ENCODE results near the gene ZFP28. TPM values are rescaled to one million over a fixed set of nuclear protein-coding genes. Genes with fewer than 3 reads are reported as not detected.
A peak's percentile ranks its signal among the peaks of the same experiment; 100 is the strongest.

ZFP28 gene
- total and polyA plus RNA-seq, 2 donors (not counting 3 experiments of a cell fraction or from before 2014, with no cell fraction given), result 1.8 to 5.4 TPM

- H2AFZ ChIP-seq (ENCODE audit: low read depth, low read length), result peak overlapping the region; percentile 96
- no peaks in the 10 kb centered on the region for H3K79me2 ChIP-seq (ENCODE audit: control insufficient read depth, insufficient read depth, low read length)
- peak overlapping the region; percentile 48 for H3K4me2 ChIP-seq (ENCODE audit: insufficient read depth, low read length)
- peak overlapping the region; percentile 36 to 84 (median 73) for H3K4me3 ChIP-seq (replicated peaks in 1 of 3; ENCODE audit: insufficient read depth in 1 of 3, low read depth in 1 of 3, low read length in 3 of 3)
- ChIA-PET CTCF (no interaction called here), POLR2A (no interaction called here)
- peaks cover 7% of the 10 kb centered on the region for H3K9me3 ChIP-seq (replicated peaks; ENCODE audit: control insufficient read depth, insufficient read depth, low read length)
- peak overlapping the region; percentile 44 for H3K9ac ChIP-seq (replicated peaks; ENCODE audit: extremely low read depth, insufficient read depth, low read length)
- intact Hi-C loops (cut with micrococcal nuclease) (loop anchor here (1.0 to 10.0 kb wide), 5 partner anchors 28 to 414 kb away; partner anchors contain the start of genes ZFP28, ZNF583 and ZNF71), dilution Hi-C loops (cut with MboI; ENCODE audit: extremely low pct_ligation_motif_present, low sequenced_read_pairs) (no loop called here)
- DNase-seq (ENCODE audit: low read depth, low spot score), result no peak
- BruUV-seq (replicated peaks), result no TSS peak
- H3K4me1 ChIP-seq (ENCODE audit: control insufficient read depth, extremely low read depth, insufficient read depth, low read length), result peaks cover 3% of the 10 kb centered on the region
- FAIRE-seq, result no peak
- H3K27me3 ChIP-seq (ENCODE audit: control insufficient read depth in 2 of 2, insufficient read depth in 2 of 2, low read length in 2 of 2), result no peaks in the 10 kb centered on the region
- no peak overlapping the region for H3K27ac ChIP-seq (ENCODE audit: insufficient read depth, low read depth, low read length)
- H4K20me1 ChIP-seq (replicated peaks; ENCODE audit: control insufficient read depth, extremely low read depth, insufficient read depth, low read length), result no peaks in the 10 kb centered on the region
- TF ChIP-seq MAX (IDR thresholded peaks at IDR 0.05; ENCODE audit: insufficient read depth, insufficient read length) (no peak), JUN (IDR thresholded peaks at IDR 0.05; ENCODE audit: borderline replicate concordance, insufficient read depth, insufficient read length, low read depth) (no peak), GATA2 (IDR thresholded peaks at IDR 0.05; ENCODE audit: insufficient read depth, insufficient read length, low read depth, low read length) (no peak), MYC (IDR thresholded peaks at IDR 0.05; ENCODE audit: low read depth, low read length) (no peak), POLR2A (IDR thresholded peaks at IDR 0.05; ENCODE audit: low read depth, low read length) (no peak), CTCF (IDR thresholded peaks at IDR 0.05; ENCODE audit: extremely low read depth in 1 of 2, insufficient read depth in 1 of 2, low read depth in 1 of 2, low read length in 2 of 2) (no peak), POLR2AphosphoS5 (IDR thresholded peaks at IDR 0.05; ENCODE audit: insufficient read depth, low read depth, low read length) (no peak), EZH2 (IDR thresholded peaks at IDR 0.05; ENCODE audit: borderline replicate concordance, low read depth, low read length, severe bottlenecking) (no peak), FOS (IDR thresholded peaks at IDR 0.05; ENCODE audit: borderline replicate concordance, insufficient read depth, low read length) (no peak)
- H3K36me3 ChIP-seq (ENCODE audit: control insufficient read depth in 2 of 2, extremely low read depth in 1 of 2, insufficient read depth in 2 of 2, low read length in 2 of 2), result no peaks in the 10 kb centered on the region
- no peaks in the 10 kb centered on the region for H3K9me1 ChIP-seq (replicated peaks; ENCODE audit: control insufficient read depth, extremely low read depth, insufficient read depth, low read length)
Measured at GRCh38 chr19:56566904-56567273, 28.1 kb downstream of the ZFP28 start.
